Measurements from ENCODE around the gene SUFU.

- TF ChIP-seq CTCF (IDR thresholded peaks at IDR 0.05 in 8 of 11, conservative IDR thresholded peaks at IDR 0.05 in 3 of 11) (no peak), POLR2AphosphoS5 (IDR thresholded peaks at IDR 0.05) (peak in 1 of 3 donors; percentile 43)
Measured at GRCh38 chr10:102616066-102616770, 112.4 kb downstream of the SUFU start.

All from spleen (tissue), 7 donors.